ENCODE measurements around the gene ANKRD33B.

DNA sequence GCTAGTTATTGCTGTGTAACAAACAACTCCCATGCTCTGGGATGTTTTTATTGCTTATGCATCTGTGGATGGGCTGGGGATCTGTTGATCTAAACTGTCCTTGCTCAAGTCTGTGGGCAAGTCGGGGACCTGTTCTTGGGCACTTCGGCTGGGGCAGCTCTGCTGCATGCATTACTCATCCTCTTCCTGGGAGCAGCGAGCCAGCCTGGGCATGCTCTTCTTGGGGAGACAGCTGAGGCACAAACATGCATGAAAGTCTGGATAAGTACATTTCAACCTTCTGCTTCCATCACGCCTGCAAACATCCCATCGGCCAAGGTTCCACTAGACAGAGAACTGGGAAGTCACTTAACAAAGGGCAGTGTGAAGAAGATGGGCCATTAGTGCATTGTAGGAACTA, 66.3 kb downstream of the ANKRD33B start:
- no peak for TF ChIP-seq POLR2AphosphoS5 (IDR thresholded peaks at IDR 0.05; ENCODE audit: insufficient read depth in 1 of 2, low read depth in 1 of 2)
- TF ChIP-seq POLR2A (IDR thresholded peaks at IDR 0.05): no peak
- TF ChIP-seq, protein P1, sequence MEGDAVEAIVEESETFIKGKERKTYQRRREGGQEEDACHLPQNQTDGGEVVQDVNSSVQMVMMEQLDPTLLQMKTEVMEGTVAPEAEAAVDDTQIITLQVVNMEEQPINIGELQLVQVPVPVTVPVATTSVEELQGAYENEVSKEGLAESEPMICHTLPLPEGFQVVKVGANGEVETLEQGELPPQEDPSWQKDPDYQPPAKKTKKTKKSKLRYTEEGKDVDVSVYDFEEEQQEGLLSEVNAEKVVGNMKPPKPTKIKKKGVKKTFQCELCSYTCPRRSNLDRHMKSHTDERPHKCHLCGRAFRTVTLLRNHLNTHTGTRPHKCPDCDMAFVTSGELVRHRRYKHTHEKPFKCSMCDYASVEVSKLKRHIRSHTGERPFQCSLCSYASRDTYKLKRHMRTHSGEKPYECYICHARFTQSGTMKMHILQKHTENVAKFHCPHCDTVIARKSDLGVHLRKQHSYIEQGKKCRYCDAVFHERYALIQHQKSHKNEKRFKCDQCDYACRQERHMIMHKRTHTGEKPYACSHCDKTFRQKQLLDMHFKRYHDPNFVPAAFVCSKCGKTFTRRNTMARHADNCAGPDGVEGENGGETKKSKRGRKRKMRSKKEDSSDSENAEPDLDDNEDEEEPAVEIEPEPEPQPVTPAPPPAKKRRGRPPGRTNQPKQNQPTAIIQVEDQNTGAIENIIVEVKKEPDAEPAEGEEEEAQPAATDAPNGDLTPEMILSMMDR (IDR thresholded peaks at IDR 0.05): no peak

All from vagina (tissue), 2 donors.